ENCODE measurements around the gene SGK1. TPM values are rescaled to one million over a fixed set of nuclear protein-coding genes. Genes with fewer than 3 reads are reported as not detected.

The SGK1 gene
- total RNA-seq, 1 experiment from 2014 or later: 23.2 TPM

DNA sequence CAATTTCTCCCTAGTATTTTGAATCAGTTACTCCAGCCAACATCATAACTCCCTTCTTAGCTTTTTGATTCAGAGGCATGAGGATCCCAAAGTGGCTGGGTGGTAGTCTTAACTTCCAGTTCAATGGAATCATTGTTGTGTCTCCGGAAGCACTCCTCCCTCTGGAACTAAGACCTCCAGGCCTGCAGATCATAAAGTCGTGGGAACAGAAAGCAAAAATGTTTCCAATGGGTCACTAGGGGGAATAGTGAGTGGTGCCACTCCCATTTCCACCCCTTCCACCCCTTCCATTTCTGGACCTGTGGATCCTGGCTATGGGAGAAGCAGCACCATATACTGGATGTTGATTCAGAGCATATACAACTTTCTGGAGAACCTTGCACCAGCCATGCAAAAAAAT lies 130.8 kb downstream of the SGK1 start:
- Mint-ChIP-seq H3K9me3 (no peaks in the 10 kb centered on the region), H3K4me1 (peaks cover 21% of the 10 kb centered on the region), H3K27me3 (ENCODE audit: low read depth) (no peaks in the 10 kb centered on the region), H3K4me3 (no peak overlapping the region), H3K27ac (no peak overlapping the region), H3K36me3 (no peaks in the 10 kb centered on the region)
- TF ChIP-seq MLX (CRISPR knock-in tag; IDR thresholded peaks at IDR 0.05) (no peak), ZNF423 (CRISPR knock-in tag; IDR thresholded peaks at IDR 0.05) (no peak), ZNF219 (CRISPR knock-in tag; IDR thresholded peaks at IDR 0.05; ENCODE audit: borderline replicate concordance) (no peak), MXD4 (CRISPR knock-in tag; IDR thresholded peaks at IDR 0.05; ENCODE audit: borderline replicate concordance) (no peak), E2F1 (CRISPR knock-in tag; IDR thresholded peaks at IDR 0.05) (no peak), IRF1 (CRISPR knock-in tag; IDR thresholded peaks at IDR 0.05) (no peak), HMGA2 (CRISPR knock-in tag; IDR thresholded peaks at IDR 0.05) (no peak), SMAD4 (CRISPR knock-in tag; IDR thresholded peaks at IDR 0.05) (no peak), ATF6 (CRISPR knock-in tag; IDR thresholded peaks at IDR 0.05) (no peak), EMX1 (CRISPR knock-in tag; IDR thresholded peaks at IDR 0.05) (no peak), FOXJ3 (CRISPR knock-in tag; IDR thresholded peaks at IDR 0.05; ENCODE audit: borderline replicate concordance) (no peak), ERG (CRISPR knock-in tag; IDR thresholded peaks at IDR 0.05) (no peak), SP1 (CRISPR knock-in tag; conservative IDR thresholded peaks at IDR 0.05) (no peak), ETV6 (CRISPR knock-in tag; IDR thresholded peaks at IDR 0.05) (no peak)
- TF ChIP-seq, protein P1, sequence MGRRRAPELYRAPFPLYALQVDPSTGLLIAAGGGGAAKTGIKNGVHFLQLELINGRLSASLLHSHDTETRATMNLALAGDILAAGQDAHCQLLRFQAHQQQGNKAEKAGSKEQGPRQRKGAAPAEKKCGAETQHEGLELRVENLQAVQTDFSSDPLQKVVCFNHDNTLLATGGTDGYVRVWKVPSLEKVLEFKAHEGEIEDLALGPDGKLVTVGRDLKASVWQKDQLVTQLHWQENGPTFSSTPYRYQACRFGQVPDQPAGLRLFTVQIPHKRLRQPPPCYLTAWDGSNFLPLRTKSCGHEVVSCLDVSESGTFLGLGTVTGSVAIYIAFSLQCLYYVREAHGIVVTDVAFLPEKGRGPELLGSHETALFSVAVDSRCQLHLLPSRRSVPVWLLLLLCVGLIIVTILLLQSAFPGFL (CRISPR knock-in tag; IDR thresholded peaks at IDR 0.05; ENCODE audit: borderline replicate concordance): no peak
- TF ChIP-seq, protein P2, sequence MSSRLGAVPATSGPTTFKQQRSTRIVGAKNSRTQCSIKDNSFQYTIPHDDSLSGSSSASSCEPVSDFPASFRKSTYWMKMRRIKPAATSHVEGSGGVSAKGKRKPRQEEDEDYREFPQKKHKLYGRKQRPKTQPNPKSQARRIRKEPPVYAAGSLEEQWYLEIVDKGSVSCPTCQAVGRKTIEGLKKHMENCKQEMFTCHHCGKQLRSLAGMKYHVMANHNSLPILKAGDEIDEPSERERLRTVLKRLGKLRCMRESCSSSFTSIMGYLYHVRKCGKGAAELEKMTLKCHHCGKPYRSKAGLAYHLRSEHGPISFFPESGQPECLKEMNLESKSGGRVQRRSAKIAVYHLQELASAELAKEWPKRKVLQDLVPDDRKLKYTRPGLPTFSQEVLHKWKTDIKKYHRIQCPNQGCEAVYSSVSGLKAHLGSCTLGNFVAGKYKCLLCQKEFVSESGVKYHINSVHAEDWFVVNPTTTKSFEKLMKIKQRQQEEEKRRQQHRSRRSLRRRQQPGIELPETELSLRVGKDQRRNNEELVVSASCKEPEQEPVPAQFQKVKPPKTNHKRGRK (CRISPR knock-in tag; IDR thresholded peaks at IDR 0.05; ENCODE audit: borderline replicate concordance): no peak
- TF ChIP-seq, protein P3, sequence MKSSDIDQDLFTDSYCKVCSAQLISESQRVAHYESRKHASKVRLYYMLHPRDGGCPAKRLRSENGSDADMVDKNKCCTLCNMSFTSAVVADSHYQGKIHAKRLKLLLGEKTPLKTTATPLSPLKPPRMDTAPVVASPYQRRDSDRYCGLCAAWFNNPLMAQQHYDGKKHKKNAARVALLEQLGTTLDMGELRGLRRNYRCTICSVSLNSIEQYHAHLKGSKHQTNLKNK (CRISPR knock-in tag; IDR thresholded peaks at IDR 0.05): no peak
- DNase-seq (ENCODE audit: low spot score): no peak
- ChIA-PET CTCF (no interaction called here), POLR2A (no interaction called here)
- ATAC-seq: no peak

GRCh38 chr6:134186355-134186754 lies 131.6 kb downstream of the SGK1 start:
- Mint-ChIP-seq H3K36me3 (no peaks in the 10 kb centered on the region), H3K27me3 (ENCODE audit: low read depth) (no peaks in the 10 kb centered on the region), H3K4me3 (no peak overlapping the region), H3K9me3 (no peaks in the 10 kb centered on the region), H3K4me1 (peaks cover 23% of the 10 kb centered on the region), H3K27ac (no peak overlapping the region)
- DNase-seq (ENCODE audit: low spot score) (no peak), ATAC-seq (no peak)
- ChIA-PET CTCF (no interaction called here), POLR2A (no interaction called here)
- TF ChIP-seq TEAD1 (CRISPR knock-in tag; IDR thresholded peaks at IDR 0.05): no peak
- TF ChIP-seq, protein P4, sequence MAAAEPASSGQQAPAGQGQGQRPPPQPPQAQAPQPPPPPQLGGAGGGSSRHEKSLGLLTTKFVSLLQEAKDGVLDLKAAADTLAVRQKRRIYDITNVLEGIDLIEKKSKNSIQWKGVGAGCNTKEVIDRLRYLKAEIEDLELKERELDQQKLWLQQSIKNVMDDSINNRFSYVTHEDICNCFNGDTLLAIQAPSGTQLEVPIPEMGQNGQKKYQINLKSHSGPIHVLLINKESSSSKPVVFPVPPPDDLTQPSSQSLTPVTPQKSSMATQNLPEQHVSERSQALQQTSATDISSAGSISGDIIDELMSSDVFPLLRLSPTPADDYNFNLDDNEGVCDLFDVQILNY (CRISPR knock-in tag; IDR thresholded peaks at IDR 0.05): no peak
- no peak for TF ChIP-seq TP53 (CRISPR knock-in tag; IDR thresholded peaks at IDR 0.05)
- no peak for TF ChIP-seq HMGA2 (CRISPR knock-in tag; IDR thresholded peaks at IDR 0.05)
- TF ChIP-seq NR2C2 (CRISPR knock-in tag; IDR thresholded peaks at IDR 0.05): no peak
- TF ChIP-seq, protein P5, sequence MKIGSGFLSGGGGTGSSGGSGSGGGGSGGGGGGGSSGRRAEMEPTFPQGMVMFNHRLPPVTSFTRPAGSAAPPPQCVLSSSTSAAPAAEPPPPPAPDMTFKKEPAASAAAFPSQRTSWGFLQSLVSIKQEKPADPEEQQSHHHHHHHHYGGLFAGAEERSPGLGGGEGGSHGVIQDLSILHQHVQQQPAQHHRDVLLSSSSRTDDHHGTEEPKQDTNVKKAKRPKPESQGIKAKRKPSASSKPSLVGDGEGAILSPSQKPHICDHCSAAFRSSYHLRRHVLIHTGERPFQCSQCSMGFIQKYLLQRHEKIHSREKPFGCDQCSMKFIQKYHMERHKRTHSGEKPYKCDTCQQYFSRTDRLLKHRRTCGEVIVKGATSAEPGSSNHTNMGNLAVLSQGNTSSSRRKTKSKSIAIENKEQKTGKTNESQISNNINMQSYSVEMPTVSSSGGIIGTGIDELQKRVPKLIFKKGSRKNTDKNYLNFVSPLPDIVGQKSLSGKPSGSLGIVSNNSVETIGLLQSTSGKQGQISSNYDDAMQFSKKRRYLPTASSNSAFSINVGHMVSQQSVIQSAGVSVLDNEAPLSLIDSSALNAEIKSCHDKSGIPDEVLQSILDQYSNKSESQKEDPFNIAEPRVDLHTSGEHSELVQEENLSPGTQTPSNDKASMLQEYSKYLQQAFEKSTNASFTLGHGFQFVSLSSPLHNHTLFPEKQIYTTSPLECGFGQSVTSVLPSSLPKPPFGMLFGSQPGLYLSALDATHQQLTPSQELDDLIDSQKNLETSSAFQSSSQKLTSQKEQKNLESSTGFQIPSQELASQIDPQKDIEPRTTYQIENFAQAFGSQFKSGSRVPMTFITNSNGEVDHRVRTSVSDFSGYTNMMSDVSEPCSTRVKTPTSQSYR (CRISPR knock-in tag; IDR thresholded peaks at IDR 0.05): no peak
